A549 (cell line): ENCODE data around the gene GLRA2. TPM values are rescaled to one million over a fixed set of nuclear protein-coding genes. Genes with fewer than 3 reads are reported as not detected.
A peak's percentile ranks its signal among the peaks of the same experiment; 100 is the strongest.

Source experiments
- ATAC-seq, 2 experiments: fragments of 200-7000 bp in 1 of 2; fragments of >200 bp in 1 of 2; cut with Nextera tagmentation in 1 of 2; cut with Tn5 transposase in 1 of 2; 3 replicates each; pipeline versions ENCODE4 v1.8.0 to v1.9.1; 2018 to 2020; ENCODE audit warnings: mild to moderate bottlenecking in 1 of 2, moderate library complexity in 1 of 2
- CTCF ChIA-PET: fragments of 300-600 bp; sonication (Branson Sonifier 250); formaldehyde crosslinking; extraction: SDS; loops from one replicate; lab custom pipeline; 2021; ENCODE audit warnings: antibody characterized with exemption, inconsistent platforms; lab: Yijun Ruan, JAX
- POLR2A ChIA-PET: fragments of 350-600 bp; formaldehyde crosslinking; extraction: SDS; loops from one replicate; lab custom pipeline; 2021; ENCODE audit warnings: antibody characterized with exemption, inconsistent platforms; lab: Yijun Ruan, JAX
- DNase-seq, 2 experiments: peaks; one replicate each; pipeline versions ENCODE4 v3.0.0 to v3.0.0-alpha.2; 2011 to 2016; ENCODE audit warnings: low read depth in 1 of 2, low spot score in 1 of 2
- FAIRE-seq: peaks from 2 replicates; lab custom pipeline; 2011; peaks lifted over from hg19 to GRCh38; lab: Jason Lieb, UNC
- H3K27ac ChIP-seq, 2 experiments: fragments of >200 bp; sonication (Bioruptor Twin); formaldehyde crosslinking; 3 replicates each; pipeline ENCODE4 v1.5.1; 2016 to 2017
- H3K4me1 ChIP-seq: fragments of >200 bp; sonication (Bioruptor Twin); formaldehyde crosslinking; 3 replicates; pipeline ENCODE4 v1.6.1; 2016
- H3K4me2 ChIP-seq: fragments of >200 bp; sonication (Bioruptor Twin); formaldehyde crosslinking; 3 replicates; pipeline ENCODE4 v1.6.1; 2016
- H3K4me3 ChIP-seq: fragments of >200 bp; sonication (Bioruptor Twin); formaldehyde crosslinking; 3 replicates; pipeline ENCODE4 v1.5.1; 2016
- H3K9me3 ChIP-seq: fragments of >200 bp; sonication (Bioruptor Twin); formaldehyde crosslinking; 3 replicates; pipeline ENCODE4 v1.6.1; 2016
- ATOH8 ChIP-seq: fragments of 250-450 bp; sonication (Bioruptor Pico); IDR thresholded peaks from 2 replicates; pipeline ENCODE4 v1.5.0; 2020; ENCODE audit warnings: low read depth, mild to moderate bottlenecking, moderate library complexity
- CBX8 ChIP-seq: fragments of 200-600 bp; sonication (generic); IDR thresholded peaks from 2 replicates; pipeline ENCODE4 v1.6.1; 2016
- CHD2 ChIP-seq: fragments of 150-350 bp; IDR thresholded peaks from 2 replicates; pipeline ENCODE4 v1.6.1; 2014; ENCODE audit warnings: low read length; ENCODE audit not compliant: partially characterized antibody
- CHD4 ChIP-seq: fragments of 200-600 bp; sonication (generic); IDR thresholded peaks from 2 replicates; pipeline ENCODE4 v1.6.1; 2016; ENCODE audit warnings: antibody characterized with exemption, mild to moderate bottlenecking, borderline replicate concordance
- EHMT2 ChIP-seq: fragments of 200-600 bp; sonication (generic); IDR thresholded peaks from 2 replicates; pipeline ENCODE4 v1.6.1; 2016; ENCODE audit warnings: antibody characterized with exemption, low read depth, mild to moderate bottlenecking, moderate library complexity
- EP300 ChIP-seq, 2 experiments: fragments of >200 bp; sonication (Bioruptor Twin); formaldehyde crosslinking; IDR thresholded peaks; 2 replicates in 1 of 2; 3 replicates in 1 of 2; pipeline ENCODE4 v1.6.1; 2016 to 2017
- ESRRA ChIP-seq: fragments of 150-350 bp; IDR thresholded peaks from 2 replicates; pipeline ENCODE4 v1.6.1; 2014; ENCODE audit warnings: mild to moderate bottlenecking, low read length, borderline replicate concordance
- FOSB ChIP-seq: fragments of 250-450 bp; sonication (Bioruptor Pico); IDR thresholded peaks from 2 replicates; pipeline ENCODE4 v1.5.0; 2020; ENCODE audit warnings: mild to moderate bottlenecking, moderate library complexity
- GATA3 ChIP-seq: IDR thresholded peaks from 2 replicates; pipeline ENCODE4 v1.6.1; 2012; ENCODE audit warnings: borderline replicate concordance
- HDAC2 ChIP-seq: fragments of 200-600 bp; sonication (generic); IDR thresholded peaks from 2 replicates; pipeline ENCODE4 v1.6.1; 2016
- HOXB5 ChIP-seq: fragments of 250-450 bp; sonication (Bioruptor Pico); IDR thresholded peaks from 2 replicates; pipeline ENCODE4 v1.5.0; 2020; ENCODE audit warnings: mild to moderate bottlenecking, moderate library complexity
- JUNB ChIP-seq: fragments of >200 bp; sonication (Bioruptor Twin); formaldehyde crosslinking; IDR thresholded peaks from 2 replicates; pipeline ENCODE4 v1.6.1; 2016
- MAFK ChIP-seq: fragments of 450-650 bp; IDR thresholded peaks from 2 replicates; pipeline ENCODE4 v1.6.1; 2014; ENCODE audit not compliant: partially characterized antibody
- MAZ ChIP-seq: fragments of 150-350 bp; IDR thresholded peaks from 2 replicates; pipeline ENCODE4 v1.6.1; 2014; ENCODE audit warnings: antibody characterized with exemption, low read depth, low read length, borderline replicate concordance
- POLR2A ChIP-seq: IDR thresholded peaks from 2 replicates; pipeline ENCODE4 v1.6.1; 2012; ENCODE audit warnings: mild to moderate bottlenecking, low read length
- POLR2AphosphoS2 ChIP-seq: conservative IDR thresholded peaks from 2 replicates; pipeline ENCODE4 v1.6.1; 2012; ENCODE audit warnings: low read length, improper control_type of control experiment, inconsistent platforms
- RARB ChIP-seq: fragments of 250-450 bp; sonication (Bioruptor Pico); IDR thresholded peaks from 2 replicates; pipeline ENCODE4 v1.8.0; 2021; ENCODE audit warnings: mild to moderate bottlenecking, moderate library complexity
- RNF2 ChIP-seq: fragments of 200-600 bp; sonication (generic); IDR thresholded peaks from 2 replicates; pipeline ENCODE4 v1.6.1; 2016; ENCODE audit warnings: low read depth, mild to moderate bottlenecking, antibody characterized with exemption, moderate library complexity, borderline replicate concordance
- SREBF2 ChIP-seq: fragments of 450-650 bp; IDR thresholded peaks from 2 replicates; pipeline ENCODE4 v1.6.1; 2014; ENCODE audit warnings: mild to moderate bottlenecking, moderate library complexity
- TFCP2L1 ChIP-seq: fragments of 250-450 bp; sonication (Bioruptor Pico); IDR thresholded peaks from 2 replicates; pipeline ENCODE4 v1.5.0; 2021; ENCODE audit warnings: mild to moderate bottlenecking
- ZC3H11A ChIP-seq: fragments of 450-650 bp; IDR thresholded peaks from 2 replicates; pipeline ENCODE4 v1.6.1; 2014; ENCODE audit warnings: antibody characterized with exemption, mild to moderate bottlenecking
- ZNF302 ChIP-seq: fragments of 250-450 bp; sonication (Bioruptor Pico); IDR thresholded peaks from 2 replicates; pipeline ENCODE4 v1.9.0; 2021; ENCODE audit warnings: inconsistent platforms, mild to moderate bottlenecking, moderate library complexity
- ZSCAN20 ChIP-seq: fragments of 250-450 bp; sonication (Bioruptor Pico); IDR thresholded peaks from 2 replicates; pipeline ENCODE4 v1.8.0; 2022; ENCODE audit warnings: mild to moderate bottlenecking, moderate library complexity
- WGBS: methylation state at CpG from one replicate; pipeline ENCODE4 v1.1.6; 2017; ENCODE audit errors: missing lambda C conversion rate; 5-methylcytosine and 5-hydroxymethylcytosine counted together
- polyA plus RNA-seq, 4 experiments: library from polyadenylated mRNA; depleted of rRNA in 3 of 4; stranded (reverse); fragments of >200 nt; fragmentation: RNase III in 1 of 4; extraction: RNeasy Plus Mini Kit Qiagen cat#74134 plus additional on column Dnase treatment in 1 of 4; gene quantifications; 2 replicates in 3 of 4; 3 replicates in 1 of 4; pipeline ENCODE4 v1.2.3, GENCODE V29; 2011 to 2017
- TF ChIP-seq, protein P1 (sequence below): IDR thresholded peaks from 2 replicates; pipeline ENCODE4 v1.6.1; 2012
- TF ChIP-seq, protein P2 (sequence below): fragments of 450-650 bp; IDR thresholded peaks from 2 replicates; pipeline ENCODE4 v1.6.1; 2014; ENCODE audit warnings: antibody characterized with exemption
- TF ChIP-seq, protein P3 (sequence below): fragments of 250-450 bp; sonication (Bioruptor Pico); IDR thresholded peaks from 2 replicates; pipeline ENCODE4 v1.5.0; 2021; ENCODE audit warnings: mild to moderate bottlenecking, moderate library complexity, borderline replicate concordance
- TF ChIP-seq, protein P4 (sequence below): fragments of 200-600 bp; sonication (generic); IDR thresholded peaks from 2 replicates; pipeline ENCODE4 v1.6.1; 2016; ENCODE audit warnings: antibody characterized with exemption, mild to moderate bottlenecking, moderate library complexity
- TF ChIP-seq, protein P5 (sequence below): fragments of >200 bp; sonication (Bioruptor Twin); formaldehyde crosslinking; IDR thresholded peaks from 2 replicates; pipeline ENCODE4 v1.6.1; 2016

The GLRA2 gene
- polyA plus RNA-seq, 2 of the 4 experiments (the other 2 are of a cell fraction) = not detected

GRCh38 chrX:14573161-14573560 lies 43.8 kb downstream of the GLRA2 start:
- POLR2A ChIA-PET = no interaction called here
- no peak for FAIRE-seq
- no peak for TF ChIP-seq HOXB5 (CRISPR knock-in tag)

GRCh38 chrX:14581081-14581480 lies 51.7 kb downstream of the GLRA2 start:
- WGBS = 33% methylated on average over 8 of the region's 8 CpGs

More at GRCh38 chrX:14573161-14573560, 43.8 kb downstream of the GLRA2 start:
- H3K9me3 ChIP-seq = no peaks in the 10 kb centered on the region
- CTCF ChIA-PET = no interaction called here
- no peaks in the 10 kb centered on the region for H3K4me1 ChIP-seq
- no peak overlapping the region for H3K27ac ChIP-seq
- H3K4me3 ChIP-seq = no peak overlapping the region
- 0% methylated on average over 2 of the region's 2 CpGs for whole genome bisulfite sequencing
- no peak overlapping the region for H3K4me2 ChIP-seq
- no peak for DNase-seq
- ATAC-seq = no peak

GRCh38 chrX:14584548-14584947 lies 55.2 kb downstream of the GLRA2 start:
- H3K4me1 ChIP-seq = no peaks in the 10 kb centered on the region
- CTCF ChIA-PET = no interaction called here
- TF ChIP-seq RARB (CRISPR knock-in tag) (no peak), TFCP2L1 (CRISPR knock-in tag) (no peak), POLR2A (no peak), EP300 (IDR thresholded peaks at IDR 0.05) (no peak), ATOH8 (CRISPR knock-in tag) (no peak), ZSCAN20 (no peak), SREBF2 (no peak), EHMT2 (no peak), JUNB (no peak), RNF2 (no peak), MAFK (no peak), HDAC2 (no peak), GATA3 (no peak)
- TF ChIP-seq, protein P1, sequence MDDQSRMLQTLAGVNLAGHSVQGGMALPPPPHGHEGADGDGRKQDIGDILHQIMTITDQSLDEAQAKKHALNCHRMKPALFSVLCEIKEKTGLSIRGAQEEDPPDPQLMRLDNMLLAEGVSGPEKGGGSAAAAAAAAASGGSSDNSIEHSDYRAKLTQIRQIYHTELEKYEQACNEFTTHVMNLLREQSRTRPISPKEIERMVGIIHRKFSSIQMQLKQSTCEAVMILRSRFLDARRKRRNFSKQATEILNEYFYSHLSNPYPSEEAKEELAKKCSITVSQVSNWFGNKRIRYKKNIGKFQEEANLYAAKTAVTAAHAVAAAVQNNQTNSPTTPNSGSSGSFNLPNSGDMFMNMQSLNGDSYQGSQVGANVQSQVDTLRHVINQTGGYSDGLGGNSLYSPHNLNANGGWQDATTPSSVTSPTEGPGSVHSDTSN = no peak
- TF ChIP-seq, protein P2, sequence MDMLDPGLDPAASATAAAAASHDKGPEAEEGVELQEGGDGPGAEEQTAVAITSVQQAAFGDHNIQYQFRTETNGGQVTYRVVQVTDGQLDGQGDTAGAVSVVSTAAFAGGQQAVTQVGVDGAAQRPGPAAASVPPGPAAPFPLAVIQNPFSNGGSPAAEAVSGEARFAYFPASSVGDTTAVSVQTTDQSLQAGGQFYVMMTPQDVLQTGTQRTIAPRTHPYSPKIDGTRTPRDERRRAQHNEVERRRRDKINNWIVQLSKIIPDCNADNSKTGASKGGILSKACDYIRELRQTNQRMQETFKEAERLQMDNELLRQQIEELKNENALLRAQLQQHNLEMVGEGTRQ = no peak
- TF ChIP-seq, protein P3, sequence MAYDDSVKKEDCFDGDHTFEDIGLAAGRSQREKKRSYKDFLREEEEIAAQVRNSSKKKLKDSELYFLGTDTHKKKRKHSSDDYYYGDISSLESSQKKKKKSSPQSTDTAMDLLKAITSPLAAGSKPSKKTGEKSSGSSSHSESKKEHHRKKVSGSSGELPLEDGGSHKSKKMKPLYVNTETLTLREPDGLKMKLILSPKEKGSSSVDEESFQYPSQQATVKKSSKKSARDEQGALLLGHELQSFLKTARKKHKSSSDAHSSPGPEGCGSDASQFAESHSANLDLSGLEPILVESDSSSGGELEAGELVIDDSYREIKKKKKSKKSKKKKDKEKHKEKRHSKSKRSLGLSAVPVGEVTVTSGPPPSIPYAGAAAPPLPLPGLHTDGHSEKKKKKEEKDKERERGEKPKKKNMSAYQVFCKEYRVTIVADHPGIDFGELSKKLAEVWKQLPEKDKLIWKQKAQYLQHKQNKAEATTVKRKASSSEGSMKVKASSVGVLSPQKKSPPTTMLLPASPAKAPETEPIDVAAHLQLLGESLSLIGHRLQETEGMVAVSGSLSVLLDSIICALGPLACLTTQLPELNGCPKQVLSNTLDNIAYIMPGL (CRISPR knock-in tag) = no peak
- TF ChIP-seq, protein P4, sequence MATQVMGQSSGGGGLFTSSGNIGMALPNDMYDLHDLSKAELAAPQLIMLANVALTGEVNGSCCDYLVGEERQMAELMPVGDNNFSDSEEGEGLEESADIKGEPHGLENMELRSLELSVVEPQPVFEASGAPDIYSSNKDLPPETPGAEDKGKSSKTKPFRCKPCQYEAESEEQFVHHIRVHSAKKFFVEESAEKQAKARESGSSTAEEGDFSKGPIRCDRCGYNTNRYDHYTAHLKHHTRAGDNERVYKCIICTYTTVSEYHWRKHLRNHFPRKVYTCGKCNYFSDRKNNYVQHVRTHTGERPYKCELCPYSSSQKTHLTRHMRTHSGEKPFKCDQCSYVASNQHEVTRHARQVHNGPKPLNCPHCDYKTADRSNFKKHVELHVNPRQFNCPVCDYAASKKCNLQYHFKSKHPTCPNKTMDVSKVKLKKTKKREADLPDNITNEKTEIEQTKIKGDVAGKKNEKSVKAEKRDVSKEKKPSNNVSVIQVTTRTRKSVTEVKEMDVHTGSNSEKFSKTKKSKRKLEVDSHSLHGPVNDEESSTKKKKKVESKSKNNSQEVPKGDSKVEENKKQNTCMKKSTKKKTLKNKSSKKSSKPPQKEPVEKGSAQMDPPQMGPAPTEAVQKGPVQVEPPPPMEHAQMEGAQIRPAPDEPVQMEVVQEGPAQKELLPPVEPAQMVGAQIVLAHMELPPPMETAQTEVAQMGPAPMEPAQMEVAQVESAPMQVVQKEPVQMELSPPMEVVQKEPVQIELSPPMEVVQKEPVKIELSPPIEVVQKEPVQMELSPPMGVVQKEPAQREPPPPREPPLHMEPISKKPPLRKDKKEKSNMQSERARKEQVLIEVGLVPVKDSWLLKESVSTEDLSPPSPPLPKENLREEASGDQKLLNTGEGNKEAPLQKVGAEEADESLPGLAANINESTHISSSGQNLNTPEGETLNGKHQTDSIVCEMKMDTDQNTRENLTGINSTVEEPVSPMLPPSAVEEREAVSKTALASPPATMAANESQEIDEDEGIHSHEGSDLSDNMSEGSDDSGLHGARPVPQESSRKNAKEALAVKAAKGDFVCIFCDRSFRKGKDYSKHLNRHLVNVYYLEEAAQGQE = no peak
- TF ChIP-seq, all 56 proteins: peak for 0
- Histone ChIP-seq H3K4me3 (no peak overlapping the region), H3K4me2 (no peak overlapping the region), H3K9me3 (no peaks in the 10 kb centered on the region), H3K27ac (no peak overlapping the region)
- POLR2A ChIA-PET = no interaction called here
- DNase-seq (no peak), FAIRE-seq (peak; percentile 36), ATAC-seq (no peak)
- 69% methylated on average over 2 of the region's 2 CpGs for WGBS

More at GRCh38 chrX:14581081-14581480, 51.7 kb downstream of the GLRA2 start:
- TF ChIP-seq ESRRA (no peak), FOSB (CRISPR knock-in tag) (no peak), ZC3H11A (no peak), HOXB5 (CRISPR knock-in tag) (no peak), ZNF302 (no peak), CHD2 (no peak), GATA3 (no peak), EP300 (IDR thresholded peaks at IDR 0.05) (no peak), CHD4 (no peak), MAZ (no peak), ZSCAN20 (no peak), CBX8 (no peak), POLR2AphosphoS2 (no peak)
- TF ChIP-seq, protein P5, sequence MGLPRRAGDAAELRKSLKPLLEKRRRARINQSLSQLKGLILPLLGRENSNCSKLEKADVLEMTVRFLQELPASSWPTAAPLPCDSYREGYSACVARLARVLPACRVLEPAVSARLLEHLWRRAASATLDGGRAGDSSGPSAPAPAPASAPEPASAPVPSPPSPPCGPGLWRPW = no peak
- TF ChIP-seq, protein P3 (CRISPR knock-in tag) = no peak
- TF ChIP-seq, all 56 proteins: peak for 0
- Histone ChIP-seq H3K9me3 (no peaks in the 10 kb centered on the region), H3K4me3 (no peak overlapping the region), H3K4me1 (no peaks in the 10 kb centered on the region), H3K4me2 (no peak overlapping the region), H3K27ac (no peak overlapping the region)
- no peak for DNase-seq
- FAIRE-seq = no peak
- no peak for ATAC-seq
- POLR2A ChIA-PET = no interaction called here
- CTCF ChIA-PET = no interaction called here
